Heart left ventricle (tissue), 13 donors: ENCODE data around the gene CGB7.

Experiments
- POLR2A ChIP-seq, 2 donors: fragments of 450-650 bp; IDR thresholded peaks; one replicate each; pipeline ENCODE4 v1.6.1; 2017; ENCODE audit warnings: antibody characterized with exemption in 2 of 2, mild to moderate bottlenecking in 2 of 2, moderate library complexity in 2 of 2
- TF ChIP-seq, protein P1 (sequence below), 12 donors: fragments of 200-600 bp; sonication (generic) in 4 of 12; IDR thresholded peaks; one replicate each; pipeline versions ENCODE4 v1.5.0 to v1.8.0; 2018 to 2022; ENCODE audit warnings: antibody characterized with exemption in 12 of 12, mild to moderate bottlenecking in 5 of 12
- donor health status: ischemic (EF 13 %, LVEDD 7.1; RV severe dilation, severe dysfunction).
- donor health status: DM: no; HTN: yes; CAD: no.
- donor health status: DM: no; HTN: no; CAD: no.
- donor health status: ischemic (EF 25% LVEDD 6.9; RV normal size, moderate dysfunction).
- donor health status: ischemic (EF 25% LVEDD 5.7; RV mildly dilated, moderate dysfunction).
- donor health status: ischemic (EF 35%, LVEDD 5.7; RV mildly dilated, moderate dysfunction).
- donor health status: nonischemic (EF 11% LVEDD 7.7; RV severe dilation, severe dysfunction).
- donor health status: DM: yes; HTN: yes; CAD: no.
- donor health status: PGD.
- donor health status: ischemic (EF 29% LVEDD 5.4; RV normal size, mild dysfunction).
- donor health status: nonischemic (EF 23%, LVEDD 6.1; RV moderate dilation, normal function).

DNA sequence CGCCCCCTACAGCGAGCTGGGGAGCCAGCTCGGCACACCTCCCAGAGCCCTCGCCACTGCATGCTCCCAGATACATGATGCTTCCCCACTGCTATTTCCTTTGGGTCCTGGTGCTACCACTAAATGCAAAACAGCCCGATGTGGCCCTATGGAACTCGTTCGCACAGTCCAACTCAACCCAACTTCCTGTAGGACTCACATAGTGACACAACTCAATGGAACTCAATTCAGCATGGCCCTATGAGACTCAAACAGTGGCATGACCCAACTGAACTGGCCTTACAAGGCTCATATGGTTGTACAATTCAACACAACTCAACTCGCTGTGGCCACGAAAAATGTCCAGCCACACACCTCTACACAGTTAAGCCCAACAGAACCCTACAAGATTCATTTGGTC is 11.5 kb upstream of the CGB7 start:
- TF ChIP-seq, protein P1, sequence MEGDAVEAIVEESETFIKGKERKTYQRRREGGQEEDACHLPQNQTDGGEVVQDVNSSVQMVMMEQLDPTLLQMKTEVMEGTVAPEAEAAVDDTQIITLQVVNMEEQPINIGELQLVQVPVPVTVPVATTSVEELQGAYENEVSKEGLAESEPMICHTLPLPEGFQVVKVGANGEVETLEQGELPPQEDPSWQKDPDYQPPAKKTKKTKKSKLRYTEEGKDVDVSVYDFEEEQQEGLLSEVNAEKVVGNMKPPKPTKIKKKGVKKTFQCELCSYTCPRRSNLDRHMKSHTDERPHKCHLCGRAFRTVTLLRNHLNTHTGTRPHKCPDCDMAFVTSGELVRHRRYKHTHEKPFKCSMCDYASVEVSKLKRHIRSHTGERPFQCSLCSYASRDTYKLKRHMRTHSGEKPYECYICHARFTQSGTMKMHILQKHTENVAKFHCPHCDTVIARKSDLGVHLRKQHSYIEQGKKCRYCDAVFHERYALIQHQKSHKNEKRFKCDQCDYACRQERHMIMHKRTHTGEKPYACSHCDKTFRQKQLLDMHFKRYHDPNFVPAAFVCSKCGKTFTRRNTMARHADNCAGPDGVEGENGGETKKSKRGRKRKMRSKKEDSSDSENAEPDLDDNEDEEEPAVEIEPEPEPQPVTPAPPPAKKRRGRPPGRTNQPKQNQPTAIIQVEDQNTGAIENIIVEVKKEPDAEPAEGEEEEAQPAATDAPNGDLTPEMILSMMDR (IDR thresholded peaks at IDR 0.05), result no peak
- no peak for TF ChIP-seq POLR2A (IDR thresholded peaks at IDR 0.05)
